GM21576 (cell line): ENCODE data around the gene DFFA.
"Not testable (repeated sequence)": the region's sequence is repeated elsewhere in the genome, so short reads cannot be mapped to it uniquely, and the experiment has no call there.

Source experiments
- ATAC-seq: cut with Tn5 transposase; IDR thresholded peaks from one replicate; pipeline ENCODE4 v1.9.1; 2021; ENCODE audit warnings: mild to moderate bottlenecking, moderate library complexity; ENCODE audit not compliant: unreplicated experiment

The DFFA gene

DNA sequence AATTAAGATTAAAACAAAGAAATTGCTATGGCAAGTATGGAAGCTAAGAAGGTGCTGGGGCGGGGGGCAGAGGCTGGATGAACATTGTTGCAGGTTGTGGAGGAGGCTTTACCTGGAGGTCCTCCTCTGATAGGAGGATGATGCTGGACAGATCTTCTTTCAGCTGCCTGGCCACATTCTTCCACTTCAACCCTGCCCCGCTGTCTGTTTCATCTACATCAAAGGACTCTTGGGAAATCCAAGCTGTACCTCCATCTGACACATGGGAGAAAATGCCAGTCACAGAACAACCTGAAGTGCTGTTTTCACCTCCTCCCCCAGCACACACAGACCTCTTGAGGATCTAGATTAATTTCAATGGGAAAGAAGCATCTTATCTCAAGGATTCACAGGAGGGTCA lies 5.3 kb downstream of the DFFA start:
- ATAC-seq, result no peak

DNA sequence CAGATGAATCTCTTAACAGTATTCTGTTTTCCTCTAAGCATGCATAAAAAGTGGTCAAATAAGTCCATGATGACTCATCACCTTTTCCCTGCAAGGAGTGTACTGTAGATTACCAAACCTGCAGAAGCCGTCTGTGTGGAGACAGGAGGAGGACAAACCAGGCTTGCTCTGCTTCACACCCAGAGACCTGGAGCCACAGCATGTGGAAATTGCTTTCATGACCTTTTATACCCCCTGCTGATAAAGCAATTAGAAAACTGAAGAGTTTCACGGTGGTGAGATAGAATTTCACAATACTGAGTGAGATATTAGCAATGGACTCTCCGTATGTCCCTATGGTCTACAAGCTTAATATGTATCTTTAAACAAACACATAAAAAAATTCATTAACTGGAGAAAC lies 13.1 kb downstream of the DFFA start:
- ATAC-seq, result no peak

DNA sequence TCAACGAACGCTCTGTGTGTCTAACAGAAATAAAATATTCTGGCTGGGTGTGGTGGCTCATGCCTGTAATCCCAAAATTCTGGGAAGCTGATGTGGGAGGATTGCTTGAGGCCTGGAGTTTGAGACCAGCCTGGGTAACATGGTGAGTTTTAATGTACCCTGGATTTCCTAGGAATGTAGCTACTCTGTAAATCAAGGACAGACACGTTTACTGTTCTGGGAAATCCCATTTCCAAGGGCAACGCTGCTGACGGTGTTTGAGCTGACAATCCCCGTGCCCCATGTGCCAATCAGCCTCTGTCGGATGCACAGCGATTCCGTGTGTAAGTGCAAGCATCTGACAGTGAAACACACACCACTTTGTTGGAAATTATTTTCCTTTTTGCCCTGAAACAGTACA lies 14.5 kb downstream of the DFFA start:
- ATAC-seq, result no peak

DNA sequence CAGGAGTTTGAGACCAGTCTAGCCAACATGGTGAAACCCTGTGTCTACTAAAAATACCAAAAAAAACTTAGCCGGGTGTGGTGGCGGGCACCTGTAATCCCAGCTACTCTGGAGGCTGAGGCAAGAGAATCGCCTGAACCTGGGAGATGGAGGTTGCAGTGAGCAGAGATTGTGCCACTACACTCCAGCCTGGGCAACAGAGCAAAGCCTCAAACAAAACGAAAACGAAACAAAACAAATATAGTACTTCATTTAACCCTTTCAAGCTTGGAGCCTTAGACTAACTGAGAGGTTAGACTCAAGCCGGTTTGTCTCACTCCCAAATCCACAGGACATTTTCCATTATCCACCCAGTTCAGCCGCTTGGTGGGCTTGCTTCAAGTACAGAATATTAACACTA lies 14.9 kb downstream of the DFFA start:
- ATAC-seq, result not testable (repeated sequence)

DNA sequence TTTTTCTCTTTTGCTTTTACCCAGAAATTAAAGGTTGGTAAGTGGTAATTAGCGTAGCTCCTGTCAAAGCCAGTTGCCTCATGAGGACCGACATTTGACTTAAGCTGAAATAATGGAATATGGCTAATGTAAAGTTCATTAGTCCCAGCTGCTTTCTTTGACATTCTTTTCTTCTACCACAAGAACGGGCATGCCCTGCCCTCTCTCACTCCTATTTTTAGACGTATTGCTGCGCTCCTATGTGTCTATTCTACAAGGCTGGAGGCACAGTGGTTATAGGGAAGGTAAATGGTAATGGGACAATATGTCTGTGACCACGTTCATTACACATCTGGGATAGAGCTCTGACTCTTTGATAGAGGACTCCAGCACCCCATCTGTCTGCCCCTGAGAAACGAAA lies 15.7 kb downstream of the DFFA start:
- ATAC-seq, result no peak

DNA sequence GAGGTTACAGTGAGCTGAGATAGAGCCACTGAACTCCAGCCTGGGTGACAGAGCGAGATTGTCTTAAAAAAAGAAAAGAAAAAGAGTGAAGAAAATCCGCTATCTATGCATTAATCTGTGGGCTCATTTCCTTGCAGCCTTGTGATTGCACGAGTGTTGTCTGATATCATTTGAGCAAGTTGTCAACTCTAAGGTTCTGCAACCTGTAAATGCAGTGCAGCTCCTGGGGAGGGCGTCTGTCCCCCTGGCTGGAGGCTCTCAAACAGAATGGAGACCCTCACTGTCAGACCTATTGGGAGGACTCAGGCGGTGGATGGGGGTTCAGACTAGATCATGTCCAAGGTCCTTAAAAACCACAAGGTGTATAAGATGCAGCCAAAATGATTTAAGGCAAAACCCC lies 16.3 kb downstream of the DFFA start:
- no peak for ATAC-seq

DNA sequence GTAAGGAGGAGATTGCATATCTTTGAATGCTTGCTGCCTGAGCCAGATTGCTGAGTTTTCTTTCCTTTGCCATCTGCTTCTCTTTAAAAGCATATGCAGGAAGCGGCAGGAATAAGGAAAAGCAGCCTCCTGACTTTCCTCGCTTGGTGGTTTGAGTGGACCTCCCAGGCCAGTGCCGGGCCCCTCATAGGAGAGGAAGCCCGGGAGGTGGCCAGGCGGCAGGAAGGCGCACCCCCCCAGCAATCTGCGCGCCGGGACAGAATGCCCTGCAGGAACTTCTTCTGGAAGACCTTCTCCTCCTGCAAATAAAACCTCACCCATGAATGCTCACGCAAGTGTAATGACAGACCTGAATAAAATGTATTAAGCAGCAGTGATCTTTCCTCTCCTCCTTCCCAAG lies 21.0 kb downstream of the DFFA start:
- ATAC-seq, result no peak

DNA sequence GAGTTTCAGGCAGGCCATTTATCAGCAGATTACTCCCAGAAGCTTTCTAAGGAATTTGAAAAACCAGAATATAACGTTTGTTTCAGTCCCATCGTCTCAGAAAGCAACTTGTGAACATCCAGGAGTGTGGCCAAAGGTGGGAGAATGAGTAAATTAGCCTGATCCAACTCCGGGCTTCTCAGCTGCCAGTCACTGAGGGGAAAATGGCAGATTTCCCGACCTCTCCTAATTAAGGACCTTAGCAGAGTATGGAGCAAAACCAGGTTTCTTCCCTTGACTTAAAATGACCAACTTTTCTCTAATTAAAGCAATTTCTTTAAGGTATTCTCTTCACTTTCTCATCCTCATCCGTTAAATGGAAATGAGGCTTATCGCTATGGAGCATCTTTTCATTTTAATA lies 21.5 kb downstream of the DFFA start:
- ATAC-seq, result no peak

DNA sequence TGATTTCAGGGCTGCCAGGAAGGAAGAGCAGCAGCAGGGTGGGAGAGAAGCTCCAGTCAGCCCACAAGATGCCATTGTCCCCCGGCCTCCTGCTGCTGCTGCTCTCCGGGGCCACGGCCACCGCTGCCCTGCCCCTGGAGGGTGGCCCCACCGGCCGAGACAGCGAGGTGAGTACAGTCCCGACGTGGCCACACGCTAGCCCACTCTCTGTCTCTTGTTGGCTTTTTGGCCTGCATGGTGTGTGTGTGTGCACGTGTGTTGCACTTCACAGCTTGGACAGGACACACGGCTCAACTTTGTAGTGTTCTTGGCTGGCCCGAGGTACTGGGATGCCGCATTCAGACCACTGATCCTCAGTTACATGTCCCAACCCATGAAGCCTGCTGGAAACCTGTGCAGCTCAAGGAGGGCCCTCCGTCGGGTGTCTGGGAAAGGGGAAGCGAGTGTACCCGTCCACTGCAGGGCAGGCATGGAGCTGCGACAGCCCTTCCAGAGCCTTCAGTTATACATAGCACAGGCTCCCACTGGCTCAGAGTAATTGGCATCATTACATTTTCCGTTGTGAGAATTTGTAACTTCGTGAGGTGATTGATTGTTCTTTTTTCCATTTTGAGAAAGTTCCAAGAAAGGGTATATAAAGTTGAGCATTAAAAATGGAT lies 22.0 kb downstream of the DFFA start:
- ATAC-seq, result no peak

DNA sequence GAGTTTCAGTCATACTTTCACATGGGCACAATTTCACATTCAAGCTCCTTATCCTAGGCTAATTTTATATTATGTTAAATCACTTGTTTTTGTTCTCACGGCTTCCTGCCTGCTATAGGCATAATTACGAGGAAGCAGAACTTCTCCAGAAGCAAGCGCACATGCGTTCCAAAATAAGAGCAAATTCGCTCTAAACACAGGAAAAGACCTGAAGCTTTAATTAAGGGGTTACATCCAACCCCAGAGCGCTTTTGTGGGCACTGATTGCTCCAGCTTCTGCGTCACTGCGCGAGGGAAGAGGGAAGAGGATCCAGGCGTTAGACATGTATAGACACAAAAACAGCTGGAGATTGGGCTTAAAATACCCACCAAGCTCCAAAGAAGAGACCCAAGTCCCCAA lies 22.6 kb downstream of the DFFA start, which contains the start of gene CORT:
Gene CORT (plus strand): TSS at position 281 of the 400 bp plus-strand sequence. CDS start 193 bp downstream, outside the sequence.
- ATAC-seq, result no peak

DNA sequence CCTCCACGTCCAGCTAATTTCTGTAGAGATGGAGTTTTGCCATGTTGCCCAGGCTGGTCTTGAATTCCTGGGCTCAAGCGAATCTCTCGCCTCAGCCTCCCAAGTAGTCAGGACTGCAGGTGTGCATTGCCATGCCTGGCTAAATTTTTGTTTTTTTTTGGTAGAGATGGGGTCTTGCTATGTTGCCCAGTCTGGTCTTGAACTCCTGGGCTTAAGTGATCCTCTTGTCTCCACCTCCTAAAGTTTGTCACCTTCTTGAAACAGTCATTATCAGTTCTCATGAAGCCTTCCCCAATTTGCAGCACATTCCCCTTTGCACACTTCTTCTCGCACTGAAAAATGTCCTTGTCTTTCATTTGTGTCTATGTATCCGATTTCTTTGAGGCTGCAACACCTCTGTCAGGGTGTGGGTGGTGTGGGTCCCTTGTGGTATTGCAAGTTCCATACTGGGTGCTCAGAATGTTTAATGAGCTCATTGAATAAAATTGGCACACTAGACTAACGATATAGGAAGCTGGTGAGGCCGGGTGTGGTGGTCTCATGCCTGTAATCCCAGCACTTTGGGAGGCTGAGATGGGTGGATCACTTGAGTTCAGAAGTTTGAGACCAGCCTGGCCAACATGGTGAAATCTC lies 25.4 kb downstream of the DFFA start:
- ATAC-seq, result no peak

DNA sequence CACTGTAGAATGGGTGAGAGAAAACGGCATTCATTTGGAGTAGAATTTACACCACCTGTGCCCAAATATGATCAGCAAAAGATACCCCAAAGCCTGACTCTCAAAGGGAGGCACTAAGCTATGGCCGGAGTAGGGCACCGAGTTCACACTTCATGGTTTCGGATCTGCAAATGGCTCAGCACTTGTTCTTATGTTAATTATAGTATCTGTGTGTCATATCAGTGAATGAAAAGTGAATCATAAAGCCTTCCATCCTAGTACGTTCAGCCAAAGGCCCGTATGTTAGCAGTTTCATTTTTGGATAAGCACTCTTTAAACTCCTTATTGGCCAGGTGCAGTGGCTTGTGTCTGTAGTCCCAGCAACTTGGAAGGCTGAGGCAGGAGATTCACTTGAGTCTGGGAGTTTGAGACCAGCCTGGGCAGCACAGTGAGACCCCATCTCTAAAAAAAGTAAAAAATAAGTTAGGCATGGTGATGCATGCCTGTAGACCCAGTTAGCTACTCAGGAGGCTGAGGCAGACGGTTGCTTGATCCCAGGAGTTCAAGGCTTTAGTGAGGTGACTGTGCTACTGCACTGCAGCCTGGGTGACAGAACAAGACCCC lies 27.4 kb downstream of the DFFA start:
- no peak for ATAC-seq

DNA sequence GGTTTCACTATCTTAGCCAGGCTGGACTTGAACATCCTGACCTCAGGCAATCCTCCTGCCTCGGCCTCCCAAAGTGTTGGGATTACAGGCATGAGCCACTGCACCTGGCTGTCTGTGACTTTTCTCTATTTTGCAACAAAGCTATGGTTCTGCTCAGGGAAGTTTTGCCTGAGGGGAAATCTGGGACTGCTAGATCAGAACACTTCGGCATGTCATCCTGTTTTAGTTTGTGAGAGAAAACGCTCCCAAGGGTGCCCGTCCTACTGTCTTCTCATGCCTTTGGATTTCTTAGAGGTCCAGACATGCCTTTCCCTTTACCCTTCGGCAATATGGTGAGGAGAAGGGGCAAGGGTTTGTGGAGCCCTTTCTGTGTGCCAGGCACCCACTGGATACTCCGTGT lies 28.1 kb downstream of the DFFA start:
- no peak for ATAC-seq

DNA sequence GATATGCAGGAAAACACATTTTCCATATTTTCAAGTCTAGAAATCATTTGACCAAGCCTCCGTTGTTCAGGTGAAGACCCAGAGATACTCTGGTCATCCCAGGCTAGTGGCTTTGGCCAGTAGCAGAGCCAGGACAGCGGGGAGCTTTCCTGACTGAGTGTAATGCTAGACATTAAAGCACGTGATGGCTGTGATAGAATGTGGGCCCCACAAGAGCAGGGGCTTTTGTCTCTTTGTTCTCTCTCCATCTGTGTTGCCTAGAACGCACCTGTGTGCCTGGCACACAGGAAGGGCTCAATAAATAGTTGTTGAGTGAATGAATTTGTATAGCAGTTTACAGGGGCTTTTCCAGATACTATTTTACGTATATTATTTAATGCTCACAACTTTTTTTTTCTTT lies 31.5 kb downstream of the DFFA start:
- no peak for ATAC-seq

DNA sequence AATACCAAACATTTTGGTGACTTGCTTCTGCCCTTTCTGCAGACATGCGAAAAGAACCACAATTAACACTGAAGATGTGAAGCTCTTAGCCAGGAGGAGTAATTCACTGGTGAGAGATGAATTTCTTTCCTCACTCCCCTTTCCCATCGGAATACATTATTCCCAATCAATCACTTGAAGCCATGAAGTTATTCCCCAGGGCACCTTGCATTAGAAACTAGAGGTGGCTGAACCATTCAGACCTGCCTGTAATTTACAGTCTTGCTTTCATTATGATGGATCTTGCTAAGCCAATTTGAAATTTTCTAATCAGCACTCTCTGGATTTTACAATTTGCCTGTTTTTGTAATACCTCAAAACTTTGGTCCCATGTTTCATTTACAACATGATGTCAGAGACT lies 32.0 kb downstream of the DFFA start:
- ATAC-seq, result no peak

DNA sequence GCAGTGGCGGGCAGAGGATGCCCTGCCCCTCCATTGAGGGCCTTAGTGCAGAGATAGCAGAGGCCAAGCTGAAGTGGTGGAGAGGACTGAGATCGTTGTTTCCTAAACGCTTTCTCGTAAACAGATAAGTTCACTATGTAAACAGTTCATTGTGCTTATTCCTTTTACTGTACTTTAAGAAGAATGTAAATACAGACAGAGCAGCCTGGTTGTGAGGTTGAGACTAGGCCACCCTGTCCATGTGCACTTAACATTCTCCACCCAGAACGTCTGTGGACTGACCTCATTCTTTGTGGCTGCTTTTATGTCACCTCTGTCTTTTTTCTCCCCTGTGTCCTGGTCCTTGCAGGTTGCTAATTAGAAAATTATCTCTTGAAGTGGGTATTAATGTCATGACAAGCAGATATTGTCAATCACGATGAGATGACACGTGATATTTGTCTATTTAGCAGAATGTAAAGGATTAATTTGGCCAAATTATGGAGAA lies 33.6 kb downstream of the DFFA start:
- no peak for ATAC-seq

DNA sequence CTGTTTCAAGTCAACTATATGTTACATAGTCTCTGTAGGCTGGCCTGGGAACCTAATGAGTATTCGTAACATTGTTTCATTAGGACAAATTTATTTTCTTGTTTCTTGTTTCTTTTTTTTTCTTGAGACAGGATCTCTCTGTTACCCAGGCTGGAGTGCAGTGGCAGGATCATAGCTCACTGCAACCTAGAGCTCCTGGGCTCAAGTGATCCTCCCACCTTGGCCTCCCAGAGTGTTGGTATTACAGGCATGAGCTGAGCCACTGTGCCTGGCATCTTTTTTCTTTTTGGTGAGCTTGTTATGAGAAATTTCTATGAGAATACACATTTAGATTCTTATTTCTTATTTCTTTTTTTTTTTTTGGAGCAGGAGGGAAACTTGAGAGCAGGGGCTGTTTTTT lies 35.3 kb downstream of the DFFA start:
- ATAC-seq, result no peak

DNA sequence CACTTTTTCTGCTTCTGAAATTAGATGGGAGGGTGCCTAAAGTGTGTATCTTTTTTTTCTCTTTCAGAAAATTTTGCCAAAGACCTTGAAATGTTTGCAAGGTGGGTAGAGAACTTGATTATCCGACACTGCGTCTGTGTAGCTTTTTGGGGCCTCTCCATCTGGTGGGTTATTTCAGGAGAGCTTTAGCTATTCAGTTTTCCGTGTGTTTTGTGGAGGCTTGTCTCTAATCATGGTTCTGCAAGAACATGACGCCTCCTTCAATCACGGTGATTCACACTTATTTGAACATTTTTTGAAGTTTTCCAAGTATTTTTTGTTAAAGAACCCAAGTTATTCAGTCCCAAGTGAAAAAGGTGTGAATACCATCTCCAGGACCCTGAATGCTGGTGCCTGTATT lies 37.7 kb downstream of the DFFA start:
- ATAC-seq, result no peak

DNA sequence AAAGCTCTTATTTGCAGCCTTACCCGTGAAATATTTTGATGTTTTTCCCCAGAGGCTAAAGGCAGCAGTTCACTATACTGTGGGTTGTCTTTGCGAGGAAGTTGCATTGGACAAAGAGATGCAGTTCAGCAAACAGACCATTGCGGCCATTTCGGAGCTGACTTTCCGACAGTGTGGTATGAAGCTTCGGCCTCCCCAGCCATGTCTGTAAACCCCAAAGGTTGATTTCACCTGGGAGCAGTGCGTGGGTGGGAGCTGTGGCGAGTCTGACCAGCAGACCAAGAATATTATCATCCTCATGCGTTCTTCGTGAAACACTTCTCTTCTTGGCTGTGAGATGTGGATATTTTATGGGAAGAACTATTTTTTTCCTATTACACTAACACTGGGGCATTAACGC lies 38.5 kb downstream of the DFFA start:
- no peak for ATAC-seq

DNA sequence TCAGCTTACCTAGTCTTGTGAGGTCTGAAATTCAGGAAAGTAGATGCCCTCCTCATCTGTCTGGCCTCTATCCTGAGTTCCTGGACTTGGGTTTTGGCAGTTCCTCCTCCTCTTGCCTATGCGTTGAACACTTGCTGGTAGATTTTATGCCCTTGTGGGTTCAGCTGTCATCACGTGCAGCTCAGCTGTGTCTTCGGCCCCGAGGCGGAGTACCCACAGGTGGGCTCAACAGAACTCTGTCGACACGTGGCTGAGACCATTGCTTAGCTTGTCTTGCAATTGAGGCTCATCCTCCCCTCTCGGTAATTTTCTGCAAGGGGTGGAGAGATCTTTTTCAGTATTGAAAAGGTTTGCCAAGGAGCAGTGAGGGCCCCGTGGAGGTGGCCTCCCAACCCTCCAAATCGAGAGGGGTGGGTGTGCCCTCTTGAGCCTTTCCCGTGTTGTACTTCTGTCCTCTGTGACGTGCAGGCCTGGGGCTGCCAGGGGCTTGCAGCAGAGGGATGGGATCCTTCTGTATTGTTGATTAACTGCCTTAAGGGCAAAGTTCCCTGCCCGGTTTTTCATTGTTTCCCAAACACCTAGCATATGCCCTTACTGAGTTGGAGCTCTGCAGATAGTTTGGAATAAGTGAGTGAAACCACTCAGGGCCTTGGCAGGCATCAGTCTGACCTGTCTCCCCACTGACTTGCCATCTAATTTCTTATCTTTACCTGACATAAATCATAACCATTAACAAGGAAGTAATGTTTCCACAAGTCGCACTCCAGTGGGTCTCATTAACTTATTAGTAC lies 39.2 kb downstream of the DFFA start:
- no peak for ATAC-seq

DNA sequence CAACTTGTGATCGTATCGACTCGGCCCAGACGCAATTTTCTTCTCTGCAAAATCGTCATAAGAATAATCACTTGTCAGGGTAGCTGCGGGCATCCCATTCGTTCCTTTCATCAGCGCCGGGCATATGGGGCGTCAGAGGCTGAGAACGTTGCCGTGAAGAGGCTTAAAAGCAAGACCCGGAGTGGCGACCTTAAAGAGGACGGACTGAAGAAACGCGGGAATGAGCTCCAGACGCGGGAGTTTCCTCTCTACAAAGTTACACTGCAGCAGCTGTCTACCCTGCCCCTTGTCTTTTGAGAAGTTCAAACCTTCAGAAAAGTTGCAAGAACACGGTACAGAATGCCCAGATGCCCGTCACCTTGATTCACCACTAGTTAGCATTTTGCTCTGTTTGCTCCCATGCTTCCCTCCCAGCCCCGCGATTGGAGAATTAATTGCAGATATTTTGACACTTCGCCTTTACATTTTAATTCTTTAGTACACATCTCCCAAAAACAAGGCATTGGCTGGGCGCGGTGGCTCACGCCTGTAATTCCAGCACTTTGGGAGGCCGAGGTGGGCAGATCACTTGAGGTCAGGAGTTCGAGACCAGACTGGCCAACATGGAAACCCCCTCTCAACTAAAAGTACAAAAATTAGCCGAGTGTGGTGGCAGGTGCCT lies 41.1 kb downstream of the DFFA start:
- ATAC-seq, result no peak
